Measurements from ENCODE around the gene ATP9B.

Gene ATP9B

GRCh38 chr18:79049506-79049905, 19.7 kb upstream of the ATP9B start:
- Histone ChIP-seq H3K4me3 (ENCODE audit: low read length, poor library complexity, severe bottlenecking) (no peak overlapping the region), H3K36me3 (ENCODE audit: insufficient read depth, low read length) (no peaks in the 10 kb centered on the region), H3K9me2 (replicated peaks; ENCODE audit: low read depth, low read length) (no peaks in the 10 kb centered on the region), H3K9me3 (ENCODE audit: insufficient read depth, low read depth, low read length) (peaks cover 1% of the 10 kb centered on the region; the same call in 1 of the 2 replicates), H3K9ac (ENCODE audit: low read depth, low read length, poor library complexity, severe bottlenecking) (no peak overlapping the region), H3K27me3 (ENCODE audit: insufficient read depth, low read length, poor library complexity, severe bottlenecking) (no peaks in the 10 kb centered on the region), H2AFZ (ENCODE audit: low read length) (no peak overlapping the region), H4K20me1 (ENCODE audit: insufficient read depth, low read length, poor library complexity, severe bottlenecking) (no peaks in the 10 kb centered on the region), H3K4me1 (ENCODE audit: insufficient read depth, low read length, poor library complexity, severe bottlenecking) (no peaks in the 10 kb centered on the region), H3F3A (ENCODE audit: low read depth) (no peaks in the 10 kb centered on the region), H3K4me2 (ENCODE audit: low read depth, low read length, poor library complexity, severe bottlenecking) (no peak overlapping the region), H3K79me2 (ENCODE audit: insufficient read depth, low read length) (no peaks in the 10 kb centered on the region)
- TF ChIP-seq CTCF (conservative IDR thresholded peaks at IDR 0.05; ENCODE audit: low read length) (no peak), EZH2phosphoT487 (IDR thresholded peaks at IDR 0.05; ENCODE audit: borderline replicate concordance) (no peak)

GRCh38 chr18:79050005-79050404, 19.2 kb upstream of the ATP9B start:
- H2AFZ ChIP-seq (ENCODE audit: low read length) = no peak overlapping the region
- H3K4me3 ChIP-seq (ENCODE audit: low read length, poor library complexity, severe bottlenecking) = no peak overlapping the region
- H4K20me1 ChIP-seq (ENCODE audit: insufficient read depth, low read length, poor library complexity, severe bottlenecking) = no peaks in the 10 kb centered on the region
- H3F3A ChIP-seq (ENCODE audit: low read depth) = no peaks in the 10 kb centered on the region
- no peaks in the 10 kb centered on the region for H3K79me2 ChIP-seq (ENCODE audit: insufficient read depth, low read length)
- H3K36me3 ChIP-seq (ENCODE audit: insufficient read depth, low read length) = no peaks in the 10 kb centered on the region
- no peak overlapping the region for H3K4me2 ChIP-seq (ENCODE audit: low read depth, low read length, poor library complexity, severe bottlenecking)
- no peaks in the 10 kb centered on the region for H3K27me3 ChIP-seq (ENCODE audit: insufficient read depth, low read length, poor library complexity, severe bottlenecking)
- H3K4me1 ChIP-seq (ENCODE audit: insufficient read depth, low read length, poor library complexity, severe bottlenecking) = no peaks in the 10 kb centered on the region
- H3K9ac ChIP-seq (ENCODE audit: low read depth, low read length, poor library complexity, severe bottlenecking) = no peak overlapping the region
- H3K9me2 ChIP-seq (replicated peaks; ENCODE audit: low read depth, low read length) = no peaks in the 10 kb centered on the region
- peaks cover 3% of the 10 kb centered on the region; the same call in 1 of the 2 replicates for H3K9me3 ChIP-seq (ENCODE audit: insufficient read depth, low read depth, low read length)
- no peak for TF ChIP-seq EZH2phosphoT487 (IDR thresholded peaks at IDR 0.05; ENCODE audit: borderline replicate concordance)
- no peak for TF ChIP-seq CTCF (conservative IDR thresholded peaks at IDR 0.05; ENCODE audit: low read length)

GRCh38 chr18:79056827-79057367, 12.3 kb upstream of the ATP9B start:
- Histone ChIP-seq H2AFZ (ENCODE audit: low read length) (no peak overlapping the region), H3K4me1 (ENCODE audit: insufficient read depth, low read length, poor library complexity, severe bottlenecking) (no peaks in the 10 kb centered on the region), H3K27me3 (ENCODE audit: insufficient read depth, low read length, poor library complexity, severe bottlenecking) (no peaks in the 10 kb centered on the region), H3K9me3 (ENCODE audit: insufficient read depth, low read depth, low read length) (peaks cover 3% of the 10 kb centered on the region; the same call in 1 of the 2 replicates), H4K20me1 (ENCODE audit: insufficient read depth, low read length, poor library complexity, severe bottlenecking) (no peaks in the 10 kb centered on the region), H3K9me2 (replicated peaks; ENCODE audit: low read depth, low read length) (no peaks in the 10 kb centered on the region), H3K79me2 (ENCODE audit: insufficient read depth, low read length) (no peaks in the 10 kb centered on the region), H3K4me2 (ENCODE audit: low read depth, low read length, poor library complexity, severe bottlenecking) (no peak overlapping the region), H3F3A (ENCODE audit: low read depth) (no peaks in the 10 kb centered on the region), H3K9ac (ENCODE audit: low read depth, low read length, poor library complexity, severe bottlenecking) (no peak overlapping the region), H3K36me3 (ENCODE audit: insufficient read depth, low read length) (no peaks in the 10 kb centered on the region), H3K4me3 (ENCODE audit: low read length, poor library complexity, severe bottlenecking) (no peak overlapping the region)
- no peak for TF ChIP-seq EZH2phosphoT487 (IDR thresholded peaks at IDR 0.05; ENCODE audit: borderline replicate concordance)
- TF ChIP-seq CTCF (conservative IDR thresholded peaks at IDR 0.05; ENCODE audit: low read length) = no peak

Measured in Loucy (cell line).